Smooth muscle cell of bladder (primary cell): Measurements from ENCODE around the gene STXBP5. TPM values are rescaled to one million over a fixed set of nuclear protein-coding genes. Genes with fewer than 3 reads are reported as not detected.

Experiments
- total RNA-seq: library from RNA; depleted of rRNA; stranded (reverse); fragments of >200 nt; gene quantifications from 2 replicates; pipeline ENCODE4 v1.2.3, GENCODE V29; 2014

Gene STXBP5
- total RNA-seq = 40.4 and 60.9 TPM in 2 replicates

GRCh38 chr6:147204060-147204785 is at the start of gene STXBP5:
TSS of gene STXBP5 (plus strand) at chr6:147204417. CDS start at chr6:147204533, 116 bp downstream.

